GM21367 (cell line): ENCODE measurements around the gene MEIOC.

Experiments used
- ATAC-seq: cut with Tn5 transposase; IDR thresholded peaks from one replicate; pipeline ENCODE4 v1.9.1; 2021; ENCODE audit not compliant: unreplicated experiment

MEIOC gene

GRCh38 chr17:44707755-44708400 lies 51.6 kb downstream of the MEIOC start:
- no peak for ATAC-seq

GRCh38 chr17:44708401-44709263 lies 52.4 kb downstream of the MEIOC start, which contains the start of gene DBF4B:
TSS of gene DBF4B (plus strand) at chr17:44708665. CDS start at chr17:44708821, 156 bp downstream.
- ATAC-seq = peak; percentile 59

GRCh38 chr17:44719444-44719843 lies 63.2 kb downstream of the MEIOC start:
- no peak for ATAC-seq

GRCh38 chr17:44722254-44722653 lies 66.0 kb downstream of the MEIOC start:
- no peak for ATAC-seq
